Fibroblast of pulmonary artery (primary cell): ENCODE results near the gene SNORC.

Experiments used
- DNase-seq: peaks from one replicate; pipeline ENCODE4 v3.0.0-alpha.2; 2010; ENCODE audit warnings: low read depth
- H3K4me3 ChIP-seq: replicated peaks from 2 replicates; pipeline ENCODE4 v1.5.1; 2011; ENCODE audit warnings: low read depth, mild to moderate bottlenecking, control low read depth, low read length, moderate library complexity
- TF ChIP-seq, protein P1 (sequence below): IDR thresholded peaks from 2 replicates; pipeline ENCODE4 v1.5.1; 2011; ENCODE audit warnings: mild to moderate bottlenecking, control low read depth, low read length, inconsistent platforms; ENCODE audit errors: missing control alignments

The SNORC gene

DNA sequence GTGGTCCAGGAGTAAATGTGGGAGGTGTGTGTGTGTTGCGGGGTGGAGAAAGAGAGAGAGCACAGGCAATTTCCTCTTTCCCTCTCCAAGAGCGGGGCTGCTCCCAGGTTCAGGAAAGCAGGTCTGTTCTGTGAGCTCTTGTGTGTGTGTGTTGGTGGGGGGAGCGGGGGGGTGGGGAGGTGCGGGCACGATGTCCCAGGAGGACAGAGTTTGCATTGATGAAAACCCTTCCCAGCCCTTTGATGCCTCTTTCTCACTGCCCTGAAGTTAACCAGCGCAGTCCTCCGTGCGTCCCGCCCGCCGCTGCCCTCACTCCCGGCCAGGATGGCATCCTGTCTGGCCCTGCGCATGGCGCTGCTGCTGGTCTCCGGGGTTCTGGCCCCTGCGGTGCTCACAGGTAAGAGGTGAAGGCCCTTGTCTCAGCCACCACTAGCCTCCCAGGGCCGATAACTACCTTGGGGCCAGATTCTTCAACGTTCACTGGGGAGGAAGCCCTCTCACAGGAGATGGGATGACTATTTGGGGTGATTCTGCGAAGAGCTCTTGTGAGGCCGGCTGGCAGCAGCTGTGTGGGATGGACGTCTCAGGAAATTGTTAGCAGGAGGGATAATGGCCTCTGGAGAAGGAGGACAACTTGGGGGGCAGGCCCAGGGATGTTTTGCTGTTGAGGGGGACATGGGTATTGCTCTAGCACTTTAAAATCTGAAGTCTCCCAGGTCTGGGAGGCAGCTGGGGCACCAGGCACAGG is at the start of gene SNORC:
SNORC (plus strand) TSS at position 247 of the 748 bp plus-strand sequence; CDS start at position 325, 78 bp downstream.
- TF ChIP-seq, protein P1, sequence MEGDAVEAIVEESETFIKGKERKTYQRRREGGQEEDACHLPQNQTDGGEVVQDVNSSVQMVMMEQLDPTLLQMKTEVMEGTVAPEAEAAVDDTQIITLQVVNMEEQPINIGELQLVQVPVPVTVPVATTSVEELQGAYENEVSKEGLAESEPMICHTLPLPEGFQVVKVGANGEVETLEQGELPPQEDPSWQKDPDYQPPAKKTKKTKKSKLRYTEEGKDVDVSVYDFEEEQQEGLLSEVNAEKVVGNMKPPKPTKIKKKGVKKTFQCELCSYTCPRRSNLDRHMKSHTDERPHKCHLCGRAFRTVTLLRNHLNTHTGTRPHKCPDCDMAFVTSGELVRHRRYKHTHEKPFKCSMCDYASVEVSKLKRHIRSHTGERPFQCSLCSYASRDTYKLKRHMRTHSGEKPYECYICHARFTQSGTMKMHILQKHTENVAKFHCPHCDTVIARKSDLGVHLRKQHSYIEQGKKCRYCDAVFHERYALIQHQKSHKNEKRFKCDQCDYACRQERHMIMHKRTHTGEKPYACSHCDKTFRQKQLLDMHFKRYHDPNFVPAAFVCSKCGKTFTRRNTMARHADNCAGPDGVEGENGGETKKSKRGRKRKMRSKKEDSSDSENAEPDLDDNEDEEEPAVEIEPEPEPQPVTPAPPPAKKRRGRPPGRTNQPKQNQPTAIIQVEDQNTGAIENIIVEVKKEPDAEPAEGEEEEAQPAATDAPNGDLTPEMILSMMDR = no peak
- no peak for DNase-seq
- no peak within 1 kb of the TSS for H3K4me3 ChIP-seq

DNA sequence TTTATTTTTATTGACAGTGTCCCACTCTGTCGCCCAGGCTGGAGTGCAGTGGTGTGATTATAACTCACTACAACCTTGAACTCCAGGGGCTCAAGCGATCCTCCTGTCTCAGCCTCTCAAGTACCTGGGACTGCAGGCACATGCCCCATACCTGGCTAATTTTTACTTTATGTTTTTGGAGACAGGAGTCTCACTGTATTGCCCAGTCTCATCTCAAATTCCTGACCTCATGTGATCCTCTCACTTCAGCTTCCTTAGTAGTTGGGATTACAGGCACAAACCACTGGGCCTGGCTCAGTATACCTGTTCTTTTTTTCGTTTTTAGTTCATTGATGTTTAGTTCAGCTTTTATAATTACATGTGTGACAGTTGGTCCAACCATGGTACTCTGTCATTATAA is 40.1 kb upstream of the SNORC start:
- no peak overlapping the region for H3K4me3 ChIP-seq
- TF ChIP-seq, protein P1 = no peak
- no peak for DNase-seq

DNA sequence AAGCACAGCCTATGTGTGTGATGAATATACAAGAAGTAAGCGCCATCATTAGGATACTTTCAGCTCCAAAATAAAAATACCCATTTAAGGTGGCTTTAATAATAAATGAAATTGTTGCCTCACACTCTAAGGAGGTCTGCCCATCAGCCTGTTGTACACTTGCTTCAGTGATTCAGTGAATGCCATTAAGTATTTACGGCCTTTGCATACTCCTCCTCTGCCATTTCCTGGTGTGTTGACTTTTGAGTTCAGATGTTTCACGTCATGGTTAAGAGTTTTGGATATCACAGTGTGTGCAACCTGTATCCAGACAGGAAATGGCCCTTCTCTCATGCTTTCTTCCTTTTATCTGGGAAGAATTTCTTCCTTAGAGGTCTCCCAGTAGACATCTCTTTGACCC is 38.6 kb upstream of the SNORC start:
- DNase-seq = no peak
- TF ChIP-seq, protein P1 = no peak
- H3K4me3 ChIP-seq = no peak overlapping the region

DNA sequence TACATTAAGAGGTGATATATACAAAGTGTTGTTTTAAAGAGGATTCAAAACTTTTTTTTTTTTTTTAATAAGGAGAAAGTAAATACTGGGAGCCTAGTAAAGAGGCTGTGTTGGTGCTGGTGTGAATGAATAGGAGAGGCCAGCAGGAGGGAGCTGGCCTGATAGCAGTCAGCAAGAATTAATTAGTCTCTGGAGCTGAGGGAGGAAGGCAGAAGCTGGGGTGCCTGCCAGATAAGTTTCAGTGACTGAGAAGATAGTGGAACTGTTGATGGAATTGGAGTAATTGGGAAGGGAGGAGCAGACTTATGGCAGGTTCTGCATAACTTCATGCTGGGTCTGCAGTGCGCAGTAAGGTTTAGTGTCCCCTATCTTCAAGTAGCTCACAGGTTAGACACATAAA is 36.2 kb upstream of the SNORC start:
- no peak for DNase-seq
- no peak overlapping the region for H3K4me3 ChIP-seq
- TF ChIP-seq, protein P1 = no peak

DNA sequence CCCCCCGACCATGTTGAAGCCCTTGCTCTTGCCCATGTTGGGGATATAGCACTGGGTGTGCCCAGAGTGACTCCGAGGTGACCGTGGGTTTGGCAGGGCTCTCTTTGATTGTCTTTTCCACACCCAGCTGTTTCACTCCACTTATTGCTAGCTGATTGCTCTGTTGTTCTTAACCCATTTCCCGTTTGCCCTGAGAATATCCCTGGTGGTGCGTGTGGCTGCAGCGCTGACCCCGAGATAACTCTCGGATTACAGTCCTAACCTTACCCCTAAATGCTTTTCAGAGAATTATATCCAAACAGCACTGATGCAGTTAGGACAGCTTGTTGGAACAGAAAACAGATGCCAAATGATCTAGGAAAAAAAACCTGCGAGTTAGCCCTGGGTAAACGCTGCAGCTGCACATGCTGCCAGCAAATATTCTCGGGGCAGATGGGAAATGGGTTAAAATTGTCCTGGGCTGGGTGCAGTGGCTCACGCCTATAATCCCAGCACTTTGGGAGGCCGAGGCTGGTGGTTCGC is 34.3 kb upstream of the SNORC start:
- H3K4me3 ChIP-seq = no peak overlapping the region
- no peak for DNase-seq
- TF ChIP-seq, protein P1 = no peak

DNA sequence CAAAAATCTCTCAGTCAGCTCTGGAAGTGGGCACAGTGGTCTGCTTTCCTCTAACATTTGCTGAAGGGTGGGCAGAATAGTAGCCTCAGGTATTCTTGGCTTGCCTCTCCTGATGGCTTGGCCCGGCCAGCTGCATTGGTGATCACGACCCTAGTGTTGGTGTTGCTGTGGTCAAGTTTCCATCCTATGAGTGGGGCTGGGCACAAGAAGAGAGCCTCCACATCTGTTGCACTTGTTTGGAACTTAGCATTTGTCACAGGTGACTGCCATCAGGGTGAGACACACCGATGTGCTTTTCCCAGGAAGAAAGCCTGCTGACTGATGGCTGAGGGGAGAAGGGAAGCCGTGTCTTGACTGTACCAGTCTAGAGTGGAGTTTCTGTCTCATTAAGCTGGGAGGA is 33.1 kb upstream of the SNORC start:
- DNase-seq = no peak
- TF ChIP-seq, protein P1 = no peak
- H3K4me3 ChIP-seq = no peak overlapping the region
